ENCODE results near the gene BCAT1.

BCAT1 gene

GRCh38 chr12:24899503-24900075 is 49.3 kb downstream of the BCAT1 start:
- Histone ChIP-seq H3K36me3 (ENCODE audit: control insufficient read depth, low read length) (peaks cover 63% of the 10 kb centered on the region), H3K4me3 (ENCODE audit: low read length) (no peak overlapping the region), H3K79me2 (ENCODE audit: control insufficient read depth, low read length) (peaks cover 71% of the 10 kb centered on the region), H3K27me3 (ENCODE audit: control insufficient read depth, low read length) (no peaks in the 10 kb centered on the region), H3K9me3 (ENCODE audit: control insufficient read depth, insufficient read depth, low read length) (no peaks in the 10 kb centered on the region), H4K20me1 (ENCODE audit: control insufficient read depth, insufficient read depth, low read depth, low read length) (no peaks in the 10 kb centered on the region), H3K4me2 (ENCODE audit: low read length) (no peak overlapping the region), H3K27ac (ENCODE audit: low read depth, low read length) (no peak overlapping the region), H3K4me1 (ENCODE audit: control insufficient read depth, low read length) (no peaks in the 10 kb centered on the region), H3K9me2 (replicated peaks; ENCODE audit: control insufficient read depth, low read length) (no peaks in the 10 kb centered on the region), H3F3A (ENCODE audit: control insufficient read depth, insufficient read depth) (0 out of 2 replicates have a peak, but pooled peaks cover 4% of the 10 kb centered on the region)
- TF ChIP-seq, protein P1, sequence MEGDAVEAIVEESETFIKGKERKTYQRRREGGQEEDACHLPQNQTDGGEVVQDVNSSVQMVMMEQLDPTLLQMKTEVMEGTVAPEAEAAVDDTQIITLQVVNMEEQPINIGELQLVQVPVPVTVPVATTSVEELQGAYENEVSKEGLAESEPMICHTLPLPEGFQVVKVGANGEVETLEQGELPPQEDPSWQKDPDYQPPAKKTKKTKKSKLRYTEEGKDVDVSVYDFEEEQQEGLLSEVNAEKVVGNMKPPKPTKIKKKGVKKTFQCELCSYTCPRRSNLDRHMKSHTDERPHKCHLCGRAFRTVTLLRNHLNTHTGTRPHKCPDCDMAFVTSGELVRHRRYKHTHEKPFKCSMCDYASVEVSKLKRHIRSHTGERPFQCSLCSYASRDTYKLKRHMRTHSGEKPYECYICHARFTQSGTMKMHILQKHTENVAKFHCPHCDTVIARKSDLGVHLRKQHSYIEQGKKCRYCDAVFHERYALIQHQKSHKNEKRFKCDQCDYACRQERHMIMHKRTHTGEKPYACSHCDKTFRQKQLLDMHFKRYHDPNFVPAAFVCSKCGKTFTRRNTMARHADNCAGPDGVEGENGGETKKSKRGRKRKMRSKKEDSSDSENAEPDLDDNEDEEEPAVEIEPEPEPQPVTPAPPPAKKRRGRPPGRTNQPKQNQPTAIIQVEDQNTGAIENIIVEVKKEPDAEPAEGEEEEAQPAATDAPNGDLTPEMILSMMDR (IDR thresholded peaks at IDR 0.05; ENCODE audit: low read depth, low read length, poor library complexity, severe bottlenecking) = no peak
- no peak for TF ChIP-seq EZH2phosphoT487 (IDR thresholded peaks at IDR 0.05; ENCODE audit: borderline replicate concordance, low read length)

GRCh38 chr12:24898606-24899005 is 50.3 kb downstream of the BCAT1 start:
- no peak overlapping the region for H3K27ac ChIP-seq (ENCODE audit: low read depth, low read length)

DNA sequence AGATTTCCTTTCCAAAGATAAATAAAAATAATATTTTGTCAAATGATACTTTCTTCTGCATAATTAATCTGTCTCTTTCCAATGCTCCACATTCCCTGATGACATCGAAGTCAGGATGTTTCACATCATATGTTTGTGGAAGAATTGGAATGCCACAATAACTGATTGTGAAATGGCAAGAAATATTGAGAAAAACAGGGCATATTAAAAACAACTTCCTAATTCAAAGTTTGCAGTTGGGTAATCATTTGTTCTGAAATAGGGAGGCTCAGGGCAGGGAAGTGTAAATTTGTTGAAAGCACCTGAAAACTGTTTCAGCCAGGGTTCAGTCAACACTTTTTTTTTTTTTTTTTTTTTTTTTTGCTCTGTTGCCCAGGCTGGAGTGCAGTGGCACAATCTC is 50.7 kb downstream of the BCAT1 start:
- no peak overlapping the region for H3K27ac ChIP-seq (ENCODE audit: low read depth, low read length)
- 0 out of 2 replicates have a peak, but pooled peaks cover 6% of the 10 kb centered on the region for H4K20me1 ChIP-seq (ENCODE audit: control insufficient read depth, insufficient read depth, low read depth, low read length)
- TF ChIP-seq, protein P1 (IDR thresholded peaks at IDR 0.05; ENCODE audit: low read depth, low read length, poor library complexity, severe bottlenecking) = no peak
- TF ChIP-seq EZH2phosphoT487 (IDR thresholded peaks at IDR 0.05; ENCODE audit: borderline replicate concordance, low read length) = no peak
- H3K4me3 ChIP-seq (ENCODE audit: low read length) = no peak overlapping the region
- H3K79me2 ChIP-seq (ENCODE audit: control insufficient read depth, low read length) = peaks cover 68% of the 10 kb centered on the region
- H3K27me3 ChIP-seq (ENCODE audit: control insufficient read depth, low read length) = no peaks in the 10 kb centered on the region
- H3K4me1 ChIP-seq (ENCODE audit: control insufficient read depth, low read length) = no peaks in the 10 kb centered on the region
- no peaks in the 10 kb centered on the region for H3K9me2 ChIP-seq (replicated peaks; ENCODE audit: control insufficient read depth, low read length)
- 0 out of 2 replicates have a peak, but pooled peaks cover 5% of the 10 kb centered on the region for H3F3A ChIP-seq (ENCODE audit: control insufficient read depth, insufficient read depth)
- H3K36me3 ChIP-seq (ENCODE audit: control insufficient read depth, low read length) = peaks cover 69% of the 10 kb centered on the region
- no peak overlapping the region for H3K4me2 ChIP-seq (ENCODE audit: low read length)
- H3K9me3 ChIP-seq (ENCODE audit: control insufficient read depth, insufficient read depth, low read length) = no peaks in the 10 kb centered on the region

More at GRCh38 chr12:24898606-24899005, 50.3 kb downstream of the BCAT1 start:
- no peak overlapping the region for H3K4me2 ChIP-seq (ENCODE audit: low read length)
- H3K4me3 ChIP-seq (ENCODE audit: low read length) = no peak overlapping the region
- H3K27me3 ChIP-seq (ENCODE audit: control insufficient read depth, low read length) = no peaks in the 10 kb centered on the region
- peaks cover 71% of the 10 kb centered on the region for H3K79me2 ChIP-seq (ENCODE audit: control insufficient read depth, low read length)
- H3F3A ChIP-seq (ENCODE audit: control insufficient read depth, insufficient read depth) = 0 out of 2 replicates have a peak, but pooled peaks cover 5% of the 10 kb centered on the region
- no peaks in the 10 kb centered on the region for H3K9me2 ChIP-seq (replicated peaks; ENCODE audit: control insufficient read depth, low read length)
- H3K4me1 ChIP-seq (ENCODE audit: control insufficient read depth, low read length) = no peaks in the 10 kb centered on the region
- no peaks in the 10 kb centered on the region for H3K9me3 ChIP-seq (ENCODE audit: control insufficient read depth, insufficient read depth, low read length)
- peaks cover 71% of the 10 kb centered on the region for H3K36me3 ChIP-seq (ENCODE audit: control insufficient read depth, low read length)
- TF ChIP-seq, protein P1 (IDR thresholded peaks at IDR 0.05; ENCODE audit: low read depth, low read length, poor library complexity, severe bottlenecking) = no peak
- TF ChIP-seq EZH2phosphoT487 (IDR thresholded peaks at IDR 0.05; ENCODE audit: borderline replicate concordance, low read length) = no peak
- 0 out of 2 replicates have a peak, but pooled peaks cover 6% of the 10 kb centered on the region for H4K20me1 ChIP-seq (ENCODE audit: control insufficient read depth, insufficient read depth, low read depth, low read length)

All from DOHH2 (cell line).